Fibroblast of lung (primary cell): ENCODE measurements around the gene SEPTIN12.

Experiments
- EZH2 ChIP-seq: IDR thresholded peaks from 2 replicates; pipeline ENCODE4 v1.5.1; 2012; ENCODE audit warnings: low read length, control low read depth, mild to moderate bottlenecking; ENCODE audit errors: missing control alignments
- TF ChIP-seq, protein P1 (sequence below), 2 donors: IDR thresholded peaks in 1 of 2; conservative IDR thresholded peaks in 1 of 2; 1 replicate in 1 of 2; 2 replicates in 1 of 2; pipeline ENCODE4 v1.5.1; 2011 to 2012; ENCODE audit warnings: low read length in 2 of 2, control low read depth in 1 of 2, inconsistent platforms in 1 of 2, low read depth in 1 of 2, mild to moderate bottlenecking in 1 of 2

GRCh38 chr16:4733211-4733742 lies 54.9 kb downstream of the SEPTIN12 start:
- TF ChIP-seq, protein P1, sequence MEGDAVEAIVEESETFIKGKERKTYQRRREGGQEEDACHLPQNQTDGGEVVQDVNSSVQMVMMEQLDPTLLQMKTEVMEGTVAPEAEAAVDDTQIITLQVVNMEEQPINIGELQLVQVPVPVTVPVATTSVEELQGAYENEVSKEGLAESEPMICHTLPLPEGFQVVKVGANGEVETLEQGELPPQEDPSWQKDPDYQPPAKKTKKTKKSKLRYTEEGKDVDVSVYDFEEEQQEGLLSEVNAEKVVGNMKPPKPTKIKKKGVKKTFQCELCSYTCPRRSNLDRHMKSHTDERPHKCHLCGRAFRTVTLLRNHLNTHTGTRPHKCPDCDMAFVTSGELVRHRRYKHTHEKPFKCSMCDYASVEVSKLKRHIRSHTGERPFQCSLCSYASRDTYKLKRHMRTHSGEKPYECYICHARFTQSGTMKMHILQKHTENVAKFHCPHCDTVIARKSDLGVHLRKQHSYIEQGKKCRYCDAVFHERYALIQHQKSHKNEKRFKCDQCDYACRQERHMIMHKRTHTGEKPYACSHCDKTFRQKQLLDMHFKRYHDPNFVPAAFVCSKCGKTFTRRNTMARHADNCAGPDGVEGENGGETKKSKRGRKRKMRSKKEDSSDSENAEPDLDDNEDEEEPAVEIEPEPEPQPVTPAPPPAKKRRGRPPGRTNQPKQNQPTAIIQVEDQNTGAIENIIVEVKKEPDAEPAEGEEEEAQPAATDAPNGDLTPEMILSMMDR (conservative IDR thresholded peaks at IDR 0.05 in 1 of 2, IDR thresholded peaks at IDR 0.05 in 1 of 2; ENCODE audit: low read depth in 1 of 2, low read length in 2 of 2), result no peak
- TF ChIP-seq EZH2, result no peak
